C1 segment of cervical spinal cord (tissue), 14 donors: ENCODE measurements around the gene RTP2.
"Not testable (repeated sequence)": the region's sequence is repeated elsewhere in the genome, so short reads cannot be mapped to it uniquely, and the experiment has no call there.

Source experiments
- DNase-seq, 14 donors: peaks; one replicate each; lab custom pipeline; 2025; lab: John Stamatoyannopoulos, UW

Gene RTP2

GRCh38 chr3:187714404-187714979 lies 12.1 kb upstream of the RTP2 start:
- DNase-seq, result peak in 10 of 14 donors; percentile 23 to 59 (median 40)

- DNase-seq, result no peak
Observed at GRCh38 chr3:187713504-187713903, 11.1 kb upstream of the RTP2 start.

GRCh38 chr3:187709155-187709554 lies 6.8 kb upstream of the RTP2 start:
- no peak for DNase-seq

GRCh38 chr3:187708696-187709095 lies 6.3 kb upstream of the RTP2 start:
- no peak for DNase-seq

- peak in 2 of 14 donors; percentile 8 to 14 for DNase-seq
Observed at GRCh38 chr3:187706971-187707370, 4.6 kb upstream of the RTP2 start.

GRCh38 chr3:187705164-187705563 lies 2.8 kb upstream of the RTP2 start:
- DNase-seq, result no peak

- no peak for DNase-seq
Observed at GRCh38 chr3:187700249-187700648, 2.1 kb downstream of the RTP2 start.

- DNase-seq, result no peak
Observed at GRCh38 chr3:187698499-187699399, 3.6 kb downstream of the RTP2 start.

- DNase-seq, result no peak
Observed at GRCh38 chr3:187696021-187696420, 6.3 kb downstream of the RTP2 start.

GRCh38 chr3:187695449-187695848 lies 6.9 kb downstream of the RTP2 start:
- DNase-seq, result no peak

GRCh38 chr3:187694801-187695200 lies 7.6 kb downstream of the RTP2 start:
- no peak for DNase-seq

- DNase-seq, result no peak
Observed at GRCh38 chr3:187693431-187693830, 8.9 kb downstream of the RTP2 start.

- DNase-seq, result no peak
Observed at GRCh38 chr3:187689984-187690383, 12.4 kb downstream of the RTP2 start.

- no peak for DNase-seq
Observed at GRCh38 chr3:187686621-187687273, 15.6 kb downstream of the RTP2 start.

GRCh38 chr3:187685948-187686347 lies 16.4 kb downstream of the RTP2 start:
- no peak for DNase-seq

GRCh38 chr3:187684880-187685279 lies 17.5 kb downstream of the RTP2 start:
- no peak for DNase-seq

GRCh38 chr3:187684444-187684843 lies 17.9 kb downstream of the RTP2 start:
- DNase-seq, result no peak

- DNase-seq, result not testable (repeated sequence)
Observed at GRCh38 chr3:187681756-187682155, 20.6 kb downstream of the RTP2 start.

- peak in 11 of 14 donors; percentile 12 to 68 (median 36) for DNase-seq
Observed at GRCh38 chr3:187679638-187680396, 22.5 kb downstream of the RTP2 start.

- peak in 4 of 14 donors; percentile 4 to 24 (median 8) for DNase-seq
Observed at GRCh38 chr3:187678726-187679268, 23.6 kb downstream of the RTP2 start.

- no peak for DNase-seq
Observed at GRCh38 chr3:187677604-187678003, 24.8 kb downstream of the RTP2 start.
